ENCODE measurements around the gene HOXB3. TPM values are rescaled to one million over a fixed set of nuclear protein-coding genes. Genes with fewer than 3 reads are reported as not detected.

HOXB3 gene
- polyA plus RNA-seq, 1 donor (not counting 4 experiments of a cell fraction or from before 2014, with no cell fraction given) = 1.1 TPM

DNA sequence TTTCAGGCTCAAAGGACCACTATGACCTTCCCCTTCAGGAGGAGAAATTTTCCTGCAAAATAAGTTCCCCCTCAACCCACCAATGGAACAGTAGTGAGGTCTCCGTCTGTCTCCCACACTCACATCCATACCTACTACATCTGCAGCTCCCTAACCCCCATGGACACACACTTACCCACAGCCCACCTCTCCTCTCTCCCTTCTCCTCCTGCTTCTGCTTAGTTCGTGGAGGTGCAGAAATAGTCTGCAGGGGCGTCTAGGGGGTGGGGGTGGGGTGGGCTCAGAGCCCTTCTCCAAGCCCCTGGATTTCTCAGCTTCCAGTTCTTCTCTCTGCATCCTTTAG is 20.8 kb downstream of the HOXB3 start:
- H3K4me1 ChIP-seq (ENCODE audit: control insufficient read depth, extremely low read depth, insufficient read depth, low read length) = peaks cover 16% of the 10 kb centered on the region
- FAIRE-seq = no peak

DNA sequence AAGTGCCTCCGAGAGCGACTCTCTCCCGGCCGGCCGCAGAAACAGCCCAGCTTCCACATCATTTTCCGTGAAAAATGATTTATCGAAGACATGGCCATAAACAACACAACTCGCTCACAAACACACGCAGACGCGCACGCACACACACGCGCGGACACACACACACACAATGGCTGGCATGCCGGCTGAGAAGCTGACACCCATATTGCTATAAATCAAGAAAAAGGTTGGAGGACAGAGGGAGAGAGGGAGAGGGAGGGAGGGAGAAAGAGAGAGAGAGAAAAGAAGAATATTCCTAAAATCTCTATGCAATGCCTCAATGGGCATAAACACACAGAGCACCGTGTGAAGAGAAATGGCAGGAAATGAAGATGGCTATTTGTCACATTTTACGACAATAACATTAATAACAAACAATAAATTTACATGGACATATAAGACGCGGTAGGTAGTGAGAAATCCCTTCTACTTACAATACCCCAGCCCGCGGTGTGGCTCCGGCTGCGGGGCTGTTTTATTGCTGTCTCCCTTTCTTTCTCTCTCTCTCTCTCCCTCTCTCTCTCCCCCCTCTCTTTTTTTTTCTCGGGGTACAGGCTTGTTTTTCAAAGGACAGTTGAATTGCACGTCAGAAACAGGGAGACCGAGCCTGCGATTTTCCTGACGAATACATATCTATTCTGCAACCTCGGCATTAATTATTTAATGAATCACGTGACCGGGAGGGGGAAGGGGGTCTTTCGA is 21.4 kb downstream of the HOXB3 start:
- Histone ChIP-seq H3K9me3 (ENCODE audit: control insufficient read depth, low read depth, low read length) (no peaks in the 10 kb centered on the region), H3K27me3 (ENCODE audit: control insufficient read depth, extremely low read depth, insufficient read depth, low read length) (peaks cover 81% of the 10 kb centered on the region), H3K4me2 (ENCODE audit: control insufficient read depth, extremely low read depth, insufficient read depth, low read depth, low read length) (no peak overlapping the region), H3K4me3 (ENCODE audit: control insufficient read depth in 2 of 3, extremely low read depth in 1 of 3, insufficient read depth in 2 of 3, low read depth in 1 of 3, low read length in 3 of 3) (no peak overlapping the region), H3K4me1 (ENCODE audit: control insufficient read depth, extremely low read depth, insufficient read depth, low read length) (peaks cover 10% of the 10 kb centered on the region), H3K9me1 (ENCODE audit: control insufficient read depth, extremely low read depth, insufficient read depth, low read length) (no peaks in the 10 kb centered on the region), H4K20me1 (ENCODE audit: control insufficient read depth, extremely low read depth, insufficient read depth, low read length) (no peaks in the 10 kb centered on the region), H3K36me3 (ENCODE audit: control insufficient read depth in 2 of 2, extremely low read depth in 1 of 2, insufficient read depth in 2 of 2, low read length in 2 of 2) (peaks cover 0 to 1% of the 10 kb centered on the region in 2 experiments), H2AFZ (ENCODE audit: control insufficient read depth, low read length) (no peak overlapping the region), H3K27ac (ENCODE audit: control insufficient read depth, insufficient read depth, low read length) (no peak overlapping the region), H3K79me2 (ENCODE audit: control insufficient read depth, insufficient read depth, low read length) (no peaks in the 10 kb centered on the region), H3K9ac (ENCODE audit: control insufficient read depth, extremely low read depth, insufficient read depth, low read length) (no peak overlapping the region)
- FAIRE-seq = no peak
- TF ChIP-seq, protein P1, sequence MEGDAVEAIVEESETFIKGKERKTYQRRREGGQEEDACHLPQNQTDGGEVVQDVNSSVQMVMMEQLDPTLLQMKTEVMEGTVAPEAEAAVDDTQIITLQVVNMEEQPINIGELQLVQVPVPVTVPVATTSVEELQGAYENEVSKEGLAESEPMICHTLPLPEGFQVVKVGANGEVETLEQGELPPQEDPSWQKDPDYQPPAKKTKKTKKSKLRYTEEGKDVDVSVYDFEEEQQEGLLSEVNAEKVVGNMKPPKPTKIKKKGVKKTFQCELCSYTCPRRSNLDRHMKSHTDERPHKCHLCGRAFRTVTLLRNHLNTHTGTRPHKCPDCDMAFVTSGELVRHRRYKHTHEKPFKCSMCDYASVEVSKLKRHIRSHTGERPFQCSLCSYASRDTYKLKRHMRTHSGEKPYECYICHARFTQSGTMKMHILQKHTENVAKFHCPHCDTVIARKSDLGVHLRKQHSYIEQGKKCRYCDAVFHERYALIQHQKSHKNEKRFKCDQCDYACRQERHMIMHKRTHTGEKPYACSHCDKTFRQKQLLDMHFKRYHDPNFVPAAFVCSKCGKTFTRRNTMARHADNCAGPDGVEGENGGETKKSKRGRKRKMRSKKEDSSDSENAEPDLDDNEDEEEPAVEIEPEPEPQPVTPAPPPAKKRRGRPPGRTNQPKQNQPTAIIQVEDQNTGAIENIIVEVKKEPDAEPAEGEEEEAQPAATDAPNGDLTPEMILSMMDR (optimal IDR thresholded peaks at IDR 0.05 in 1 of 3, IDR thresholded peaks at IDR 0.05 in 1 of 3, conservative IDR thresholded peaks at IDR 0.05 in 1 of 3; ENCODE audit: extremely low read depth in 1 of 3, insufficient read depth in 2 of 3, low read length in 3 of 3) = no peak
- TF ChIP-seq EZH2 (IDR thresholded peaks at IDR 0.05; ENCODE audit: low read length) = no peak
- dilution Hi-C loops (cut with MboI; ENCODE audit: extremely low pct_ligation_motif_present, low sequenced_read_pairs) = no loop called here
- DNase-seq (ENCODE audit: low read depth, low spot score) = no peak

More for the DNA sequence above, 20.8 kb downstream of the HOXB3 start:
- no peak overlapping the region for H3K9ac ChIP-seq (ENCODE audit: control insufficient read depth, extremely low read depth, insufficient read depth, low read length)
- H3K27ac ChIP-seq (ENCODE audit: control insufficient read depth, insufficient read depth, low read length) = no peak overlapping the region
- no peak for DNase-seq (ENCODE audit: low read depth, low spot score)
- peaks cover 0 to 1% of the 10 kb centered on the region in 2 experiments for H3K36me3 ChIP-seq (ENCODE audit: control insufficient read depth in 2 of 2, extremely low read depth in 1 of 2, insufficient read depth in 2 of 2, low read length in 2 of 2)
- H3K4me3 ChIP-seq (ENCODE audit: control insufficient read depth in 2 of 3, extremely low read depth in 1 of 3, insufficient read depth in 2 of 3, low read depth in 1 of 3, low read length in 3 of 3) = no peak overlapping the region
- H4K20me1 ChIP-seq (ENCODE audit: control insufficient read depth, extremely low read depth, insufficient read depth, low read length) = no peaks in the 10 kb centered on the region
- dilution Hi-C loops (cut with MboI; ENCODE audit: extremely low pct_ligation_motif_present, low sequenced_read_pairs) = no loop called here
- no peak overlapping the region for H3K4me2 ChIP-seq (ENCODE audit: control insufficient read depth, extremely low read depth, insufficient read depth, low read depth, low read length)
- no peaks in the 10 kb centered on the region for H3K79me2 ChIP-seq (ENCODE audit: control insufficient read depth, insufficient read depth, low read length)
- H3K9me3 ChIP-seq (ENCODE audit: control insufficient read depth, low read depth, low read length) = no peaks in the 10 kb centered on the region
- no peak overlapping the region for H2AFZ ChIP-seq (ENCODE audit: control insufficient read depth, low read length)
- peaks cover 85% of the 10 kb centered on the region for H3K27me3 ChIP-seq (ENCODE audit: control insufficient read depth, extremely low read depth, insufficient read depth, low read length)
- no peaks in the 10 kb centered on the region for H3K9me1 ChIP-seq (ENCODE audit: control insufficient read depth, extremely low read depth, insufficient read depth, low read length)
- TF ChIP-seq EZH2 (IDR thresholded peaks at IDR 0.05; ENCODE audit: low read length) = no peak
- TF ChIP-seq, protein P1 (optimal IDR thresholded peaks at IDR 0.05 in 1 of 3, IDR thresholded peaks at IDR 0.05 in 1 of 3, conservative IDR thresholded peaks at IDR 0.05 in 1 of 3; ENCODE audit: extremely low read depth in 1 of 3, insufficient read depth in 2 of 3, low read length in 3 of 3) = no peak
